Activated naive CD4-positive, alpha-beta T cell treated with anti-CD3 and anti-CD28 coated beads, Interleukin-2, amount 50 U/mL, for 16 hours (primary cell): ENCODE data around the gene VPS4A.

ENCODE experiments used
- DNase-seq: peaks from one replicate; pipeline ENCODE4 v3.0.0-alpha.2; 2020

VPS4A gene

GRCh38 chr16:69307856-69308255 is 3.3 kb upstream of the VPS4A start:
- DNase-seq = no peak

- no peak for DNase-seq
Measured at GRCh38 chr16:69309316-69309715, 1.8 kb upstream of the VPS4A start.

- DNase-seq = peak; percentile 26
Measured at GRCh38 chr16:69311533-69312387, 610 bp downstream of the VPS4A start.

- no peak for DNase-seq
Measured at GRCh38 chr16:69313469-69313868, 2.3 kb downstream of the VPS4A start.

GRCh38 chr16:69314534-69314933 is 3.4 kb downstream of the VPS4A start:
- no peak for DNase-seq

- no peak for DNase-seq
Measured at GRCh38 chr16:69315486-69316311, 4.5 kb downstream of the VPS4A start.

- DNase-seq = no peak
Measured at GRCh38 chr16:69316595-69317034, 5.5 kb downstream of the VPS4A start.

- no peak for DNase-seq
Measured at GRCh38 chr16:69318177-69318910, 7.2 kb downstream of the VPS4A start.

- DNase-seq = no peak
Measured at GRCh38 chr16:69318911-69319289, 7.8 kb downstream of the VPS4A start.

- DNase-seq = no peak
Measured at GRCh38 chr16:69319381-69319780, 8.2 kb downstream of the VPS4A start.

GRCh38 chr16:69319826-69320739 is 8.9 kb downstream of the VPS4A start:
- DNase-seq = no peak

- no peak for DNase-seq
Measured at GRCh38 chr16:69320740-69321073, 9.6 kb downstream of the VPS4A start.

- no peak for DNase-seq
Measured at GRCh38 chr16:69321080-69321479, 9.9 kb downstream of the VPS4A start.

GRCh38 chr16:69322343-69322742 is 11.2 kb downstream of the VPS4A start:
- no peak for DNase-seq

GRCh38 chr16:69323415-69323814 is 12.3 kb downstream of the VPS4A start:
- no peak for DNase-seq

- no peak for DNase-seq
Measured at GRCh38 chr16:69324013-69324531, 12.9 kb downstream of the VPS4A start.

- no peak for DNase-seq
Measured at GRCh38 chr16:69324585-69325253, 13.6 kb downstream of the VPS4A start.

- no peak for DNase-seq
Measured at GRCh38 chr16:69325784-69326171, 14.6 kb downstream of the VPS4A start.

GRCh38 chr16:69326172-69326873 is 15.2 kb downstream of the VPS4A start:
- DNase-seq = no peak

GRCh38 chr16:69327585-69328310 is 16.6 kb downstream of the VPS4A start:
- DNase-seq = no peak
